Activated CD8-positive, alpha-beta T cell treated with anti-CD3 and anti-CD28 coated beads for 36 hours (primary cell): ENCODE measurements around the gene VPS26A. TPM values are rescaled to one million over a fixed set of nuclear protein-coding genes. Genes with fewer than 3 reads are reported as not detected.

Experiments
- ATAC-seq: fragments of 200-7000 bp; cut with Tn5 transposase; one replicate; pipeline ENCODE4 v1.10.0; 2021; ENCODE audit warnings: mild to moderate bottlenecking, moderate library complexity
- CTCF ChIA-PET: fragments of 350-600 bp; sonication (Branson Sonifier 250); formaldehyde crosslinking; loops from one replicate; lab custom pipeline; 2021; ENCODE audit warnings: antibody characterized with exemption; lab: Charles Lee
- POLR2A ChIA-PET: fragments of 350-600 bp; sonication (Branson Sonifier 250); formaldehyde crosslinking; loops from one replicate; lab custom pipeline; 2021; ENCODE audit warnings: antibody characterized with exemption; lab: Charles Lee
- DNase-seq: peaks from one replicate; pipeline ENCODE4 v3.0.0-alpha.2; 2020
- H3K27ac Mint-ChIP-seq: one replicate; pipeline ENCODE4 v1.8.0; 2021; ENCODE audit warnings: mild to moderate bottlenecking, mixed read lengths
- H3K27me3 Mint-ChIP-seq: one replicate; pipeline ENCODE4 v1.8.0; 2021; ENCODE audit warnings: mixed read lengths
- H3K36me3 Mint-ChIP-seq: one replicate; pipeline ENCODE4 v1.8.0; 2021; ENCODE audit warnings: low read depth, mixed read lengths
- H3K4me1 Mint-ChIP-seq: one replicate; pipeline ENCODE4 v1.8.0; 2021; ENCODE audit warnings: low read depth, mixed read lengths
- H3K4me3 Mint-ChIP-seq: one replicate; pipeline ENCODE4 v1.8.0; 2021; ENCODE audit warnings: mild to moderate bottlenecking, moderate library complexity, mixed read lengths
- H3K9me3 Mint-ChIP-seq: one replicate; pipeline ENCODE4 v1.8.0; 2021; ENCODE audit warnings: mixed read lengths
- CTCF ChIP-seq: fragments of 200-600 bp; IDR thresholded peaks from one replicate; pipeline ENCODE4 v1.8.0; 2022; ENCODE audit warnings: antibody characterized with exemption, mild to moderate bottlenecking
- intact Hi-C: fragments of 100-400 bp; cut with micrococcal nuclease; formaldehyde crosslinking; loops from one replicate; pipeline ENCODE4 v1.10.0; 2022
- total RNA-seq, 2 experiments: library from RNA; stranded (reverse); gene quantifications; one replicate each; pipeline ENCODE4 v1.2.3, GENCODE V29; 2021

The VPS26A gene
- total RNA-seq, 2 experiments from 2014 or later: 33.1 to 34.5 TPM

- no peak for TF ChIP-seq CTCF
- DNase-seq (no peak), ATAC-seq (no peak)
- ChIA-PET CTCF (interaction anchor here (1.1 to 1.3 kb wide), 2 partner anchors 13 to 15 kb away, joined by 3 to 5 read pairs; no protein-coding TSS in a partner anchor), POLR2A (interaction anchor here (0.7 to 1.9 kb wide), 4 partner anchors 10 to 14 kb away, joined by 3 to 5 read pairs (median 4); no protein-coding TSS in a partner anchor)
- intact Hi-C loops: no loop called here
- Mint-ChIP-seq H3K4me3 (no peak overlapping the region), H3K27me3 (no peaks in the 10 kb centered on the region), H3K9me3 (no peaks in the 10 kb centered on the region), H3K36me3 (no peaks in the 10 kb centered on the region), H3K4me1 (peaks cover 4% of the 10 kb centered on the region), H3K27ac (no peak overlapping the region)
These were observed 43.8 kb upstream of the VPS26A start for GRCh38 chr10:69080226-69080625.

- peak overlapping the region; percentile 91 for H3K27ac Mint-ChIP-seq
- H3K27me3 Mint-ChIP-seq: peaks cover 1% of the 10 kb centered on the region
- peak overlapping the region; percentile 43 for H3K4me3 Mint-ChIP-seq
- DNase-seq: no peak
- intact Hi-C loops: loop anchor here (5.0 kb wide), 1 partner anchor 36 kb away; the partner anchor contains the start of gene VPS26A
- H3K4me1 Mint-ChIP-seq: peaks cover 36% of the 10 kb centered on the region
- peaks cover 29% of the 10 kb centered on the region for H3K36me3 Mint-ChIP-seq
- ChIA-PET POLR2A (interaction anchor here (0.9 to 10.7 kb wide), 5 partner anchors 13 to 86 kb away, joined by 3 to 77 read pairs (median 5); no protein-coding TSS in a partner anchor), CTCF (interaction anchor here (0.9 to 4.4 kb wide), 5 partner anchors 8 to 81 kb away, joined by 3 to 18 read pairs (median 4); no protein-coding TSS in a partner anchor)
- H3K9me3 Mint-ChIP-seq: no peaks in the 10 kb centered on the region
- no peak for TF ChIP-seq CTCF
- no peak for ATAC-seq
These were observed 37.9 kb upstream of the VPS26A start for GRCh38 chr10:69086001-69086509.

GRCh38 chr10:69087590-69088470 is 36.1 kb upstream of the VPS26A start, which contains the start of gene SRGN:
Gene SRGN (plus strand): TSS chr10:69088103. CDS start chr10:69088158, 55 bp downstream.
- H3K36me3 Mint-ChIP-seq: peaks cover 41% of the 10 kb centered on the region
- peaks cover 1% of the 10 kb centered on the region for H3K27me3 Mint-ChIP-seq
- peak; percentile 90 for DNase-seq
- intact Hi-C loops: loop anchor here (2.0 to 5.0 kb wide), 2 partner anchors 34 to 91 kb away; partner anchors contain the start of gene VPS26A
- TF ChIP-seq CTCF: no peak
- ChIA-PET POLR2A (interaction anchor here (0.6 to 10.7 kb wide), 21 partner anchors 10 to 756 kb away, joined by 3 to 77 read pairs (median 6); partner anchors contain the start of genes DDX21, HNRNPH3, SUPV3L1 and VPS26A), CTCF (interaction anchor here (1.0 to 4.4 kb wide), 6 partner anchors 23 to 83 kb away, joined by 3 to 18 read pairs (median 6); no protein-coding TSS in a partner anchor)
- peak within 1 kb of the TSS; percentile 98 for H3K4me3 Mint-ChIP-seq
- H3K27ac Mint-ChIP-seq: peak within 1 kb of the TSS; percentile 99
- H3K4me1 Mint-ChIP-seq: peaks cover 48% of the 10 kb centered on the region
- ATAC-seq: peak; percentile 67
- no peaks in the 10 kb centered on the region for H3K9me3 Mint-ChIP-seq

- POLR2A ChIA-PET: interaction anchor here (0.6 to 10.7 kb wide), 19 partner anchors 9 to 757 kb away, joined by 3 to 77 read pairs (median 7); partner anchors contain the start of genes DDX21, HNRNPH3, SUPV3L1 and VPS26A
- peak; percentile 7 for ATAC-seq
These were observed 35.6 kb upstream of the VPS26A start for GRCh38 chr10:69088471-69088769.

More at GRCh38 chr10:69088471-69088769, 35.6 kb upstream of the VPS26A start:
- CTCF ChIA-PET: interaction anchor here (1.0 to 2.8 kb wide), 5 partner anchors 24 to 83 kb away, joined by 3 to 8 read pairs (median 5); no protein-coding TSS in a partner anchor
- peak overlapping the region; percentile 98 for H3K4me3 Mint-ChIP-seq
- no peak for TF ChIP-seq CTCF
- H3K4me1 Mint-ChIP-seq: peaks cover 54% of the 10 kb centered on the region
- peak overlapping the region; percentile 99 for H3K27ac Mint-ChIP-seq
- intact Hi-C loops: loop anchor here (2.0 to 5.0 kb wide), 2 partner anchors 34 to 92 kb away; partner anchors contain the start of gene VPS26A
- H3K9me3 Mint-ChIP-seq: no peaks in the 10 kb centered on the region
- peaks cover 45% of the 10 kb centered on the region for H3K36me3 Mint-ChIP-seq
- peaks cover 1% of the 10 kb centered on the region for H3K27me3 Mint-ChIP-seq
- DNase-seq: peak; percentile 42
